HepG2 (cell line): ENCODE data around the gene DAG1. TPM values are rescaled to one million over a fixed set of nuclear protein-coding genes. Genes with fewer than 3 reads are reported as not detected.
A peak's percentile ranks its signal among the peaks of the same experiment; 100 is the strongest.

ENCODE experiments used
- AKAP8 ChIP-seq: sonication (generic); formaldehyde crosslinking; IDR thresholded peaks from 2 replicates; pipeline ENCODE4 v1.5.1; 2020; ENCODE audit warnings: mild to moderate bottlenecking, missing genetic modification reagents
- ESRRA ChIP-seq: sonication (generic); formaldehyde crosslinking; IDR thresholded peaks from 2 replicates; pipeline ENCODE4 v1.5.1; 2020; ENCODE audit warnings: mild to moderate bottlenecking, low read depth, missing genetic modification reagents
- MBD4 ChIP-seq: IDR thresholded peaks from 2 replicates; pipeline ENCODE4 v1.6.1; 2012; ENCODE audit warnings: low read length, inconsistent platforms, borderline replicate concordance
- PRMT3 ChIP-seq: sonication (generic); formaldehyde crosslinking; IDR thresholded peaks from 2 replicates; pipeline ENCODE4 v1.8.1; 2022; ENCODE audit warnings: low read depth, mild to moderate bottlenecking, moderate library complexity, missing genetic modification reagents, borderline replicate concordance
- RAD21 ChIP-seq: fragments of 450-650 bp; formaldehyde crosslinking; IDR thresholded peaks from 2 replicates; pipeline ENCODE4 v1.5.0; 2020; ENCODE audit warnings: mild to moderate bottlenecking
- REXO4 ChIP-seq: sonication (generic); formaldehyde crosslinking; IDR thresholded peaks from 2 replicates; pipeline ENCODE4 v1.8.0; 2022; ENCODE audit warnings: missing genetic modification reagents, mild to moderate bottlenecking, borderline replicate concordance
- RFX5 ChIP-seq: IDR thresholded peaks from 2 replicates; pipeline ENCODE4 v1.6.1; 2011; ENCODE audit warnings: low read depth, low read length, improper control_type of control experiment
- SAP130 ChIP-seq: IDR thresholded peaks from 2 replicates; pipeline ENCODE4 v1.6.1; 2016; ENCODE audit warnings: low read depth
- SCMH1 ChIP-seq: sonication (generic); formaldehyde crosslinking; IDR thresholded peaks from 2 replicates; pipeline ENCODE4 v1.9.0; 2021; ENCODE audit warnings: missing genetic modification reagents, mild to moderate bottlenecking, borderline replicate concordance
- SETDB1 ChIP-seq: sonication (generic); formaldehyde crosslinking; IDR thresholded peaks from 2 replicates; pipeline ENCODE4 v1.5.1; 2020; ENCODE audit warnings: missing genetic modification reagents, mild to moderate bottlenecking, borderline replicate concordance
- TARDBP ChIP-seq: sonication (generic); formaldehyde crosslinking; IDR thresholded peaks from 2 replicates; pipeline ENCODE4 v1.8.0; 2022; ENCODE audit warnings: mild to moderate bottlenecking, missing genetic modification reagents
- TSC22D2 ChIP-seq: sonication (generic); formaldehyde crosslinking; IDR thresholded peaks from 2 replicates; pipeline ENCODE4 v1.5.1; 2020; ENCODE audit warnings: missing genetic modification reagents, mild to moderate bottlenecking, borderline replicate concordance
- ZBTB3 ChIP-seq: sonication (generic); formaldehyde crosslinking; IDR thresholded peaks from 2 replicates; pipeline ENCODE4 v1.4.0; 2020; ENCODE audit warnings: low read depth, mild to moderate bottlenecking, moderate library complexity, missing genetic modification reagents, borderline replicate concordance
- ZNF383 ChIP-seq: sonication (generic); formaldehyde crosslinking; IDR thresholded peaks from 2 replicates; pipeline ENCODE4 v1.4.0; 2020; ENCODE audit warnings: missing genetic modification reagents, mild to moderate bottlenecking, borderline replicate concordance
- ZNF567 ChIP-seq: sonication (generic); formaldehyde crosslinking; IDR thresholded peaks from 2 replicates; pipeline ENCODE4 v1.8.1; 2023; ENCODE audit warnings: mild to moderate bottlenecking, missing genetic modification reagents, borderline replicate concordance
- ZNF652 ChIP-seq: IDR thresholded peaks from 2 replicates; pipeline ENCODE4 v1.6.1; 2016; ENCODE audit warnings: low read depth, borderline replicate concordance
- polyA plus RNA-seq, 8 experiments: library from polyadenylated mRNA; depleted of rRNA in 3 of 8; stranded (reverse) in 7 of 8; unstranded in 1 of 8; fragments of >200 nt; fragmentation: Illumina TruSeq in 4 of 8; extraction: Trizol in 4 of 8; gene quantifications; 2 replicates each; pipeline versions ENCODE4 v1.2.1 to v1.2.3, GENCODE V29; 2011 to 2016; ENCODE audit warnings: low read depth in 4 of 8, missing spikeins in 1 of 8, mixed read lengths in 1 of 8; ENCODE audit not compliant: insufficient read depth in 1 of 8
- total RNA-seq, 5 experiments: library from RNA; depleted of rRNA; stranded (reverse); fragments of >200 nt; fragmentation: Illumina TruSeq; extraction: Trizol; gene quantifications; 2 replicates each; pipeline ENCODE4 v1.2.3, GENCODE V29; 2016; ENCODE audit warnings: low read depth in 1 of 5
- TF ChIP-seq, protein P1 (sequence below): sonication (generic); formaldehyde crosslinking; IDR thresholded peaks from 2 replicates; pipeline ENCODE4 v1.5.1; 2020; ENCODE audit warnings: missing genetic modification reagents, mild to moderate bottlenecking, borderline replicate concordance
- TF ChIP-seq, protein P2 (sequence below): sonication (generic); formaldehyde crosslinking; IDR thresholded peaks from 2 replicates; pipeline ENCODE4 v1.4.0; 2020; ENCODE audit warnings: missing genetic modification reagents, borderline replicate concordance
- TF ChIP-seq, protein P3 (sequence below): sonication (generic); formaldehyde crosslinking; IDR thresholded peaks from 2 replicates; pipeline ENCODE4 v1.9.0; 2021; ENCODE audit warnings: missing genetic modification reagents, mild to moderate bottlenecking, borderline replicate concordance
- TF ChIP-seq, protein P4 (sequence below): sonication (generic); formaldehyde crosslinking; IDR thresholded peaks from 2 replicates; pipeline ENCODE4 v1.8.0; 2022; ENCODE audit warnings: low read depth, missing genetic modification reagents

The DAG1 gene
- total and polyA plus RNA-seq, 2 of the 13 experiments (the other 11 are each of a cell fraction or from before 2014, with no cell fraction given) = 47.3 to 50.4 TPM

DNA sequence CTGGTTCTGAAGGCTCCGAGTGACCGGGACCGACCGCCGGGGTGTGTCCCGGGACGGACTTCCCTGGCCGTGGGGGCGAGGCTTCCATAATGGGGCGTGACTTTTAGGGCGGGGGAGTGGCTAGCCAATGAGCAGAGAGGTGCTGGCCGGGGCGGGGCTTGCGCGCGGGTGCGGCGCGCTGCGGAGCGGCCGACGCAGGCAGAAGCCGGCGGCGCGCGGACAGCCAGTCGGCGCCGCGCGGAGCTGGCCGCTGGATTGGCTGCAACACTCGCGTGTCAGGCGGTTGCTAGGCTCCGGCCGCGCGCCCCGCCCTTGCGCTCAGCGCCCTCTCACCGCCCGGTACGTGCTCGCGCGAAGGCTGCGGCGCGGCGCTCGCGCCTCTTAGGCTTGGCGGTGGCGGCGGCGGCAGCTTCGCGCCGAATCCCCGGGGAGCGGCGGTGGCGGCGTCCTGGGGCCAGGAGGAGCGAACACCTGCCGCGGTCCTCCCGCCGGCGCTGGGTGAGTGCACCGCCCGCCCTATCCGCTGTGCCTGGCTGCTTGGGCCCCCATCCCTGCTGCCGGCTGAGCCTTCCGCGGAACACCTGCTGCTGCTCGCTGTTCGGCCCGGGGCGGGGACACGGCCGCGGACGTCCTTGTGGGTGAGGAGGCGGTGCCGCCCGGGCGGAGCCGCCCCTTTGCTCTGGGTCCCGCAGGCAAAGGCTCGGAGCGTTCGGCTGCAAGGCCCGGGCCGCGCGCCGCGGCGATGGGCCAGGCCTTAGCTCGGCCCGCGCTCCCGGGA lies at the start of gene DAG1 (continued):
- TF ChIP-seq ESRRA (peak; percentile 64; the same call in 1 of the 2 replicates), RFX5 (peak; percentile 88), SCMH1 (CRISPR knock-in tag) (no peak), RAD21 (CRISPR knock-in tag) (peak; percentile 70), TARDBP (CRISPR knock-in tag) (peak; percentile 31; the same call in 1 of the 2 replicates), SAP130 (CRISPR knock-in tag) (peak; percentile 88), ZNF652 (no peak), AKAP8 (CRISPR knock-in tag) (no peak; the same call in 1 of the 2 replicates), MBD4 (no peak), ZBTB3 (no peak), REXO4 (CRISPR knock-in tag) (no peak), TSC22D2 (CRISPR knock-in tag) (peak; percentile 63; the same call in 1 of the 2 replicates), ZNF383 (no peak), ZNF567 (0 out of 2 replicates have a peak, but pooled peaks have one; percentile 84), PRMT3 (no peak), SETDB1 (CRISPR knock-in tag) (no peak)
- TF ChIP-seq, protein P1, sequence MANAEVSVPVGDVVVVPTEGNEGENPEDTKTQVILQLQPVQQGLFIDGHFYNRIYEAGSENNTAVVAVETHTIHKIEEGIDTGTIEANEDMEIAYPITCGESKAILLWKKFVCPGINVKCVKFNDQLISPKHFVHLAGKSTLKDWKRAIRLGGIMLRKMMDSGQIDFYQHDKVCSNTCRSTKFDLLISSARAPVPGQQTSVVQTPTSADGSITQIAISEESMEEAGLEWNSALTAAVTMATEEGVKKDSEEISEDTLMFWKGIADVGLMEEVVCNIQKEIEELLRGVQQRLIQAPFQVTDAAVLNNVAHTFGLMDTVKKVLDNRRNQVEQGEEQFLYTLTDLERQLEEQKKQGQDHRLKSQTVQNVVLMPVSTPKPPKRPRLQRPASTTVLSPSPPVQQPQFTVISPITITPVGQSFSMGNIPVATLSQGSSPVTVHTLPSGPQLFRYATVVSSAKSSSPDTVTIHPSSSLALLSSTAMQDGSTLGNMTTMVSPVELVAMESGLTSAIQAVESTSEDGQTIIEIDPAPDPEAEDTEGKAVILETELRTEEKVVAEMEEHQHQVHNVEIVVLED (CRISPR knock-in tag) = peak; percentile 78
- TF ChIP-seq, protein P2, sequence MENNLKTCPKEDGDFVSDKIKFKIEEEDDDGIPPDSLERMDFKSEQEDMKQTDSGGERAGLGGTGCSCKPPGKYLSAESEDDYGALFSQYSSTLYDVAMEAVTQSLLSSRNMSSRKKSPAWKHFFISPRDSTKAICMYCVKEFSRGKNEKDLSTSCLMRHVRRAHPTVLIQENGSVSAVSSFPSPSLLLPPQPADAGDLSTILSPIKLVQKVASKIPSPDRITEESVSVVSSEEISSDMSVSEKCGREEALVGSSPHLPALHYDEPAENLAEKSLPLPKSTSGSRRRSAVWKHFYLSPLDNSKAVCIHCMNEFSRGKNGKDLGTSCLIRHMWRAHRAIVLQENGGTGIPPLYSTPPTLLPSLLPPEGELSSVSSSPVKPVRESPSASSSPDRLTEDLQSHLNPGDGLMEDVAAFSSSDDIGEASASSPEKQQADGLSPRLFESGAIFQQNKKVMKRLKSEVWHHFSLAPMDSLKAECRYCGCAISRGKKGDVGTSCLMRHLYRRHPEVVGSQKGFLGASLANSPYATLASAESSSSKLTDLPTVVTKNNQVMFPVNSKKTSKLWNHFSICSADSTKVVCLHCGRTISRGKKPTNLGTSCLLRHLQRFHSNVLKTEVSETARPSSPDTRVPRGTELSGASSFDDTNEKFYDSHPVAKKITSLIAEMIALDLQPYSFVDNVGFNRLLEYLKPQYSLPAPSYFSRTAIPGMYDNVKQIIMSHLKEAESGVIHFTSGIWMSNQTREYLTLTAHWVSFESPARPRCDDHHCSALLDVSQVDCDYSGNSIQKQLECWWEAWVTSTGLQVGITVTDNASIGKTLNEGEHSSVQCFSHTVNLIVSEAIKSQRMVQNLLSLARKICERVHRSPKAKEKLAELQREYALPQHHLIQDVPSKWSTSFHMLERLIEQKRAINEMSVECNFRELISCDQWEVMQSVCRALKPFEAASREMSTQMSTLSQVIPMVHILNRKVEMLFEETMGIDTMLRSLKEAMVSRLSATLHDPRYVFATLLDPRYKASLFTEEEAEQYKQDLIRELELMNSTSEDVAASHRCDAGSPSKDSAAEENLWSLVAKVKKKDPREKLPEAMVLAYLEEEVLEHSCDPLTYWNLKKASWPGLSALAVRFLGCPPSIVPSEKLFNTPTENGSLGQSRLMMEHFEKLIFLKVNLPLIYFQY = peak; percentile 95
- TF ChIP-seq, protein P3, sequence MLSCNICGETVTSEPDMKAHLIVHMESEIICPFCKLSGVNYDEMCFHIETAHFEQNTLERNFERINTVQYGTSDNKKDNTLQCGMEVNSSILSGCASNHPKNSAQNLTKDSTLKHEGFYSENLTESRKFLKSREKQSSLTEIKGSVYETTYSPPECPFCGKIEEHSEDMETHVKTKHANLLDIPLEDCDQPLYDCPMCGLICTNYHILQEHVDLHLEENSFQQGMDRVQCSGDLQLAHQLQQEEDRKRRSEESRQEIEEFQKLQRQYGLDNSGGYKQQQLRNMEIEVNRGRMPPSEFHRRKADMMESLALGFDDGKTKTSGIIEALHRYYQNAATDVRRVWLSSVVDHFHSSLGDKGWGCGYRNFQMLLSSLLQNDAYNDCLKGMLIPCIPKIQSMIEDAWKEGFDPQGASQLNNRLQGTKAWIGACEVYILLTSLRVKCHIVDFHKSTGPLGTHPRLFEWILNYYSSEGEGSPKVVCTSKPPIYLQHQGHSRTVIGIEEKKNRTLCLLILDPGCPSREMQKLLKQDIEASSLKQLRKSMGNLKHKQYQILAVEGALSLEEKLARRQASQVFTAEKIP = no peak
- TF ChIP-seq, protein P4, sequence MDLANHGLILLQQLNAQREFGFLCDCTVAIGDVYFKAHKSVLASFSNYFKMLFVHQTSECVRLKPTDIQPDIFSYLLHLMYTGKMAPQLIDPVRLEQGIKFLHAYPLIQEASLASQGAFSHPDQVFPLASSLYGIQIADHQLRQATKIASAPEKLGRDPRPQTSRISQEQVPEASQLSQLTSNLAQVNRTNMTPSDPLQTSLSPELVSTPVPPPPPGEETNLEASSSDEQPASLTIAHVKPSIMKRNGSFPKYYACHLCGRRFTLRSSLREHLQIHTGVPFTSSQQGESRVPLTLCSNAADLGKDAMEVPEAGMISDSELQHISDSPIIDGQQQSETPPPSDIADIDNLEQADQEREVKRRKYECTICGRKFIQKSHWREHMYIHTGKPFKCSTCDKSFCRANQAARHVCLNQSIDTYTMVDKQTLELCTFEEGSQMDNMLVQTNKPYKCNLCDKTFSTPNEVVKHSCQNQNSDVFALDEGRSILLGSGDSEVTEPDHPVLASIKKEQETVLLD (CRISPR knock-in tag) = peak; percentile 61
